HG02623 (cell line): ENCODE measurements around the gene ZCRB1.

Source experiments
- ATAC-seq: cut with Tn5 transposase; IDR thresholded peaks from one replicate; pipeline ENCODE4 v1.9.1; 2021; ENCODE audit warnings: moderate library complexity; ENCODE audit not compliant: unreplicated experiment

Gene ZCRB1

DNA sequence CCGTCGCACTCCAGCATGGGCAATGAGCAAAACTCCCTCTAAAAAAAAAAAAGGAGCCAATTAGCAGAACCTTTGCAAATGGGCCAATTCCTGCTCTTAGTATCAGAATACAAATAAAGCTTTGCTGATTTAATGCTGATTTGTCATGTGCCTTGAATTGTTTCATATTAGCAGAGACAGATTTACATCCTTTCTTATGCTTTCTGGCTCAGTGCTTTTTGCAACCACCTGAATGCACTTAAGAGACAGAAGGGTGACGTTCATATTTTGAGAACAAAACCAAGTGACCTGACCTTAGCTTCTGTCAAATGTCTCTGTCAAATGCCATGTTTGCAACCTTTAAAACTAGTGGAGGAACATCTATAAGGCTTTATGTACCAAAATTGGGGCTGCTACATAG is 44.0 kb downstream of the ZCRB1 start:
- ATAC-seq, result no peak

DNA sequence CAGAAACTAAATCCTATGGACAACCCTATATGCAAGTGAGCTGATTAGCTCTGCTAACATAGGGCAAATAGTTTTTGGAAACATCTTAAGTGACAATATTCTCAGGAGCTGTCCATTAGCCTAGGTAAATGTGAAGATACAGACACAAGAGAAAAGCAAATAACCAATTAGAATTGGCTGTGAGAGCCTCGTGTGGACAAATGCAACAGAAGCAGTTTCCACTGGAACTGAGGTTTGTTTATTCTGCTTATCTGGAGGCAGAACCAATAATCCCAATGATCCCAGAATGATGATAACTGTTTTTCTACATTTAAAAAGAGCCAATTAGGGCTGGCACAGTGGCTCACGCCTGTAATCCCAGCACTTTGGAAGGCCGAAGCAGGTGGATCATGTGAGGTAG is 44.6 kb downstream of the ZCRB1 start:
- no peak for ATAC-seq

GRCh38 chr12:42278128-42278510 is 47.8 kb downstream of the ZCRB1 start:
- ATAC-seq, result no peak

DNA sequence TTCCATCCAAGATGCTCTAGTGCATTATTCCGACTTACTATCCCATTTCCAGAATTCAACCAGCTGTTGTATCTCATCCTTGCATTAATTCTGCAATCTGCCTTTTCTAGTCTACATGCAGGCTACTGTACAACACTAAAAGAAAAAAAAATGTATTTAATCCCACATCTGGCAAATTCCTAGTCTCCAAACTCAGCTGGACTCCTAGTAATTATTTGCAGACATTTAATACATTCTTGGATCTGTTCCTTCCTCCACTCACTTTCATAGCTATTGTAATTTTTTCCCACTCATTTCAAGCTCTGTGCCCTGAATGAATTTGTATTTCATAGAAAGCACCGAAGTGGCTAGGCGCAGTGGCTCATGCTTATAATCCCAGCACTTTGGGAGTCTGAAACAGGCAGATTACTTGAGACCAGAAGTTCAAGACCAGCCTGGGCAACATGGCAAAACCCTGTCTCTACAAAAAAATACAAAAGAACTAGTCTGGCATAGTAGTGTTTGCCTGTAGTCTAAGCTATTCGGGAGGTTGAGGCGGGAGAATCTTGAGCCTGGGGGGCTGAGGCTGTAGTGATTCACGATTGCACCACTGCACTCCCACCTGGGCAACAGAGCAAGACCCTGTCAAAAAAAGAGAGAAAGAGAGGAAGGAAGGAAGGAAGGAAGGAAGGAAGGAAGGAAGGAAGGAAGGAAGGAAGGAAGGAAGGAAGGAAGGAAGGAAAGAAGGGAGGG is 48.3 kb downstream of the ZCRB1 start:
- no peak for ATAC-seq

DNA sequence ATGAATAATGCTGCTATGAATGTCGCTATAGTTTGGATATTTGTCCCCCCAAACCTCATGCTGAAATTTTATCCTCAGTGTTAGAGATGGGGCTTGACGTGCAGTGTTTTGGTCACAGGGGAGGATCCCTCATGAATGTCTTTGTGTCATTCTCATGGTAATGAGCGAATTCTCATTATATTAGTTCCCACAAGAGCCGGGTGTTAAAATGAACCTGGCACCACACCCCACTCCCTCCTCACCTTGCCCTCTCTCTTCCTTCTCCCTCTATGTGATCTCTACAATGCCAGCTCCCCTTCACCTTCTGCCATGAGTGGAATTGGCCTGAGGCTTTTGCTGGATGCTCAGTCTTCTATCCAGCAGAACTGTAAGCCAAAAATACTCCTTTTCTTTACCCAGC is 50.4 kb downstream of the ZCRB1 start:
- no peak for ATAC-seq

GRCh38 chr12:42273706-42274105 is 52.2 kb downstream of the ZCRB1 start:
- no peak for ATAC-seq

DNA sequence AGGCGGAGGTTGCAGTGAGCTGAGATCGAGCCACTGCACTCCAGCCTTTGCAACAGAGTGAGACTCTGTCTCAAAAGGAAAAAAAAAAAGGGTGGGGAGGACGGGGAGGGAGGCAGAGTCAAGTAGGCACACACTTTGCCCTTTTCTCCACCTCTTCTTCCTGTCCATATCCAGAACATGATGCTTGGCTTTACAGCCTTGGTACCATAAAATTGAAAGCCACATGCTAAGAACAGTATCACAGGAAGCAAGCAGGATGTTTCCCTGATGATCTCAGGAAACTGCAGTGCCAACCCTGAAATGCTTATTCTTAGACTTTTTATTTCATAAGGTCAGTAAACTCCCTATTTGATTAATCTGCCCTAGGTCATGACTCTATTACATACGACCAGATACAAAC is 55.3 kb downstream of the ZCRB1 start:
- ATAC-seq, result no peak

- ATAC-seq, result no peak
Measured at GRCh38 chr12:42267413-42268190, 58.3 kb downstream of the ZCRB1 start.

DNA sequence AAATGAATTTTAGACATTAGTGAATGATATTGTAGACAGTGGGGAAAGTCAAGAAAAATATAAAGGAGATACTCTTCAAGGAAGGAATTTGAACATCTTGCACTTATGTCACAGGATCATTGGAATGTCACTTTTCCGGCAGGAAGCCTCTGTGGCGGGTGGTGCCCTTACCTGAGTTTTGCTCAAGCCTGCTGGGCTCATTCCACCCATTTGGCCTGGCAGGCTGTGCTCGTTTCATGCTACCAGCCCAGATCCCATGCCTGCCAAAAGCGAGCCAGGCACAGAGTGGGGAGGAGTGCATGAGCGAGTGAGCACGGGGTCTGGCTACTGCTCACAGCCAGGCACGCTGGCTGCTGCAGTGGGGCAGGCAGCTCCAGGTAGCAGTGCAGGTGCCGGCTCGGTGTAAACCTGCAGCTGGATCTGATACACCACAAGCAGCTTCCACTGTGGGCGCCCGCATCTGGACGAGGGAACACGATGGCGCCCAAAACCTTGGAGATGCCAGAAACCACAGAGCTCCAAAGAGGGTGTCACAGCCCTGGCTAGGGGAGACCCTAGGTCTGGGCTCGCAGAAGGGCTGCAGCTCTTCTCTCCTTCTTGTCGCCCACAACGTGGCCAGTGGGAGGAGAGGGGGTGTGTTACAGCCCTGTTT is 59.2 kb downstream of the ZCRB1 start:
- no peak for ATAC-seq

GRCh38 chr12:42262271-42262670 is 63.6 kb downstream of the ZCRB1 start:
- no peak for ATAC-seq
